HG02870 (cell line): Measurements from ENCODE around the gene CCDC102A.

ENCODE experiments used
- ATAC-seq: cut with Tn5 transposase; IDR thresholded peaks from one replicate; pipeline ENCODE4 v1.9.1; 2021; ENCODE audit warnings: mild to moderate bottlenecking, moderate library complexity; ENCODE audit not compliant: unreplicated experiment

Gene CCDC102A

DNA sequence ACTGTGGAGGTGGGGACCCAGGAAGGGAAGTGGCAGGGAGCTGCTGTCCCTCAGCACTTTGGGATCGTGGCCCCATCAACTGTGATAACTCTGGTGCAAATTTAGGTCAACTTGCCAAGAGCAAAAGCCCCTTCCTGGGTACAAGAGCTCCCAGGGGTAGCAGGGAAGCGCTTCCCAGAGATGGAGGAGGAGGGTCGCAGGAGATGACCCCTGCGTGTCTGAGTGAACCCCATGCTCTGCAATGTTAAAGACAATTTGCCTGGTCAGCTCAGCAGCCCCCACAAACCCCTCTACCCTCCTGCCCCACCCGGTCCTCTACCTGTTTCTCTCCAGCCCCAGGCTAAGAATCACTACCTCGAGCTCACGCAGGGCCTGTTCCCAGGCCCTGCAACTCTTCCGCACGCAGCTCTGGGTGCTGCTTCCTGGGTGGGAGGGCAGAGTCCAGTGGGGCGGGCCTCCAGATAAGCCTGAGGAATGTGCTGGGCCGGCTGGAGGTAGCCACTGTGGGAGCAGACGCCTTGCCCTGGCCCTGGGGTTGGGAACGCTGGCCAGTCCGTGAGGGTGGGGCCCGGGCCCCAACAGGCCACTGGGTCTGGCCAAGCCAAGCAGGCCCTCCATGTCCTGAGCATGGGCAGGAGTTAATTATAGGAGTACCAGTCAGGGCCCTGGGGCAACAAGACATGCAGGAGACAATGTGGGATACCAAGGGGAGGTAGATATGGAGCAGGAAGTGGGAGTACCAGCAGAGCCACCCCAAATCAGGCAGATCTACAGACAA, 56.2 kb downstream of the CCDC102A start:
- ATAC-seq: no peak

DNA sequence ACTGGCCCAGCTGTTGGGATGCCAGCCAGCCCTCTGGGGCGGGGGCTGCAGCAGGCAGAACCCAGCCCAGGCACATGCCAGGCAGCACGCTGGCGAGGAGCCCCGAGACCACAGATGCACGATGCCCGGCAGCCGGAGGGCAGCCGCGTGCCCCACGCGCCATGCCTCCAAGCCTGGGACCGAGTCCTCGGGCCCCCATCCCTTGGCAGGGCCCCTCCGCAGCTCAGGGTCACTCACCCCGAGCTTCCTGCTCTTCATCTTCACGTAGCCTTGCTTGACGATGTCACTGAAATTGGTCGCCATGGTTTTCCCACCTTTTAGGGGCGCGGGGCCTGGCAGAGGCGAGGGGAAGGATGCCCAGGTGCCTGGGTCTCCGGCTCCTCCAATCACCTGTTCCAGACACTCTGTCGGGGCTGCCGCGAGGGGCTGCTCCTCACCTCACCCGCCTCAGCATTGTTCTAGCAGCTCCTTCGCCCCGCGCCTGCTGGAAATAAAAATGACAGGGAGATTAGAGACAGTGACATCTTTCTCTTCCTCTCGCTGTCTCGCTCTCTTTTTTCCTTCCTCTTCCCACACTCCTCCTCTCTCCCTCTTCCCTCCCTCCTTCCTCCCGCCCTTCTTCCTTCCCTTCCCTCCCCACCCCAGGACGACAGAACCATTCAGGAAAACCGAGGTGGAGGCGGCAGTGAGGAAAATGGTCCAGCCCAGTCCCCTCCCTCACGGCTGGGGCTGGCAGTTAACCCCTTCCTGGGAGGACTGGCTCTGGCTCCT, 57.0 kb downstream of the CCDC102A start:
- no peak for ATAC-seq

DNA sequence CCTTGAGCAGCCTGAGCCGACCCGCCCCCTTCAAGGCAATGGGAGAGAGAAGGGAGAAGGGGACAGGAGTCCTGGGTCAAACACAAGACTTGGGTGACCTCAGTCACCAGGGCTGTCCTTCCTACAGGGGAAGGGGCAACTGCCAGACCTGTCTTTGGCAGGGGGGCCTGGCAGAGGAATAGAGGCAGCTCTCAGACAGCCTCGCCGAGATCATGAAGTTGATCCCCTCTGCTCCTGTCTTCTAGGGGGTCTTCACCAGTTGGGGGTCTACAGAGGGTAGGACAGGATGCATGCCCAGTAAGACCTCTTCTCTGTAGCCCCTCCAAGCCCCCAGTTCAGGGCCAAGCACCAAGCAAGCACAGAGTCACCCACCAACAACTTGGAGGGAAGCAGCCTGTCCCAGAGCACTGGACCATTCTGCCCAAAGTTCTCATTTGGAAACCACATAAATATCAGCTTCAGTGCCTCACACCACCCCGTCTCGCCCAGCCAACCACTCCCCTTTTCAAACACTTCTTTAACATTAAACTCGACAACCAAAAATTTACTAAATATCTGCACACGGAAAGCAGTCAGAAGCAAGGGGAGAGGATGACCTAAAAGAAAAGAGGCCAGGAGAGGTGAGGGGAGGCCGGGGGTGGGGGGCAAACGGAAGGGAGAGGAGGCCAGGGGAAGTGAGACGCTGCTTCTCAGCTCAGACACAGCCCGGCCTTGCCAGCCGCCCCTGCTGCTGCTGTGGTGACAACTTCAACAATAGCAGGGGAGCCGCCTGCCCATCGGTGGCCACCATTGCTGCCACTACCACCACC, 57.8 kb downstream of the CCDC102A start:
- no peak for ATAC-seq

DNA sequence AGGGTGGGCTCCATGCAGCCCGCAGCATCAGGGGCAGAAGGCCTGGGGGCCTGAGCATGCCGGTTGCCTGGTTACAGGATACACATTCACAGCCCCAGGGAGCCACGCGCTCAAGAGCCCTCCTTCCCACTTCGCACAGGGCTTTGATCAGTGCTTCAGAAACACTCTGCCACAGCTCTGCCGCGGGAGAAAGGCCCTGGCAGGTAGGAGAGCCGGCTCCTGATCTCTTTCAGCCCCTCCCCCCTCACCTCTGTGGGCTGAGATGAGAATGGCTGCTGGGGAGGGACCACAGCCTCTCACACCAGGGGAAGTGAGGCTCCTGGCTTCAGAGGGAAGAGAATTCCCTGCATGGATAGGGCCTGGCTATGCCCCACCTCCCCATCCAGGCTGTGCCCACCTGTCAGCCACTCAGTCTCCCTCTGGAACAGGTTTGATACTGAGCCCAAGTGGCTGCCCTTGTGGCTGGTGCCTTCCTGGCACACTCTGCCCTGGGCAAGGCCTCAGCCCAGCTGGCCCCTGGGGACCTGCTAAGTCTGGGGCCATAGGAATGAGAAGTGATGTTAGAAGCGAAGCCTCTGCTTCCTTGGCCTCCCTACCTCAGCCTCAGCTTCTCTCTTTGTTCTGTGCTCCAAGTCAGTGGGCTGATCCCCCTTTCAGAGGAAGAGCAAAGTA, 58.7 kb downstream of the CCDC102A start:
- ATAC-seq: no peak

DNA sequence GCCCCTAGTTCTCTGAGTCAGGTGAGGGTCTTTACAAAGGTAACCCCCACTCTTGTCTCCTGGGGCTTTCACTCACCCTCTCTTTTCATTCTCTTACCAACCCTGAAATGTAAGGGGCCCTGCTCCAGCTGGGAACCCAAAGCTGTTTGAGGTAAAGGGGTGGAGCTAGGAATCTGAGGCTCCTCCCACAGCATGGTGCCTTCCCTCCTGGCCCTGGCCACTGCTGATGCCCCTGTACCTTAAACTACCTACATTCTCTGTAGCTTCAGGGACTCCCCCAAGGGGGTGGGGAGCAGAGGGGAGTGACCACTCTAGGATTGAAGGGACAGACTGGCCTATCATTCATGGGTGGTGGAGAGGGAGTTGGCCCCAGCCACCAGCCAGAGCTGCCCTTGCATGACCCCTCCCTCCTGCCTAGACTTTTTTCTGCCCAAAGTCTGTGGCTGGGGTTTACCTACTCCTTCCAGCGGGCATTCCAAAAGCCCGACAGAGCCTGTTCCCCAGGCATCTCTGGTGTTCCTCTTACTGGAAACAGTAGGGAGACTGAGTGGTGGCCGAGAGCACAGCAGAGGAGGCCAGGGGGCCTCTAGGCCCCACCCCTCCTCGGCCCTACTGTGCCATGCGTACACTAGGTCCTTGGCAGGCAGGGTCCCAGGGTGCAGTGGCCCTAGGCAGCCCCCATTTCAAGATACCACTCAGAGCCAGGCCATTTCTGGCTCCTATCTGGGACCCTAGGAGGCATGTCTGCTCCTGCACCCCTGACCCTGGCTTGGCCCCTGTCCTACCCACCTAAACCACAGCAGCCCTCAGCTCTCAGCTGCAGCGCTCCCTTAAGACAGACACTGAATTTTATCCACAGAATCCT, 59.6 kb downstream of the CCDC102A start:
- no peak for ATAC-seq

DNA sequence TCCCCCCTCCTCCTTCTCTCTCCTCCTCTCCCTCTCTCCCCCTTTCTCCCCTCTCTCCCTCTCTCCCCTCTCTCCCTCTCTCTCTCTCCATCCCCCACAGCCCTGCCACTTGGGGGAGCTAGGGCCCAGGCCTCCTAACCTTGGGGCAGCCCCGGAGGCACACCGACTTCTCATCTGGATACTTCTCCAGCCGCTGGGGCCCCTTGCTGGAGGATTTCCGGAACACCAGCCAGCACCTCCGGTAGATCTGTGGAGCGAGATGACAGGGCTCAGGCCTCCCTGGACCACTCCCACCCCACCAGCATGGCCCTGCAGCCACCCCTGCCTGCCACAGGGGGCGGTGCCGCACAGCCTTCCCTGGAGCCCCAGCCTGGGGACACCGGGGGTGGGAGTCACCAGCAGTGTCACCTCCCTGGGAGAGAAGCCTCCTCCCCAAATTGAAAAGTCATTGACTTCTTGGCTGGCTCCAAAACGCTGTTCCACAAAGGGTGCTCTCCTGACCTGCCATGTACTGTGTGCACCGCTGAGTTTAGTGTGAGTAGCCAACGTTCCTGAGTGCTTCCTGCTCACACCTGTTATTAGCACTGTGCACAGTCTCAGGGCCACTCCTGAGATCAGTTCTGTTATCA, 60.5 kb downstream of the CCDC102A start:
- ATAC-seq: peak; percentile 83

DNA sequence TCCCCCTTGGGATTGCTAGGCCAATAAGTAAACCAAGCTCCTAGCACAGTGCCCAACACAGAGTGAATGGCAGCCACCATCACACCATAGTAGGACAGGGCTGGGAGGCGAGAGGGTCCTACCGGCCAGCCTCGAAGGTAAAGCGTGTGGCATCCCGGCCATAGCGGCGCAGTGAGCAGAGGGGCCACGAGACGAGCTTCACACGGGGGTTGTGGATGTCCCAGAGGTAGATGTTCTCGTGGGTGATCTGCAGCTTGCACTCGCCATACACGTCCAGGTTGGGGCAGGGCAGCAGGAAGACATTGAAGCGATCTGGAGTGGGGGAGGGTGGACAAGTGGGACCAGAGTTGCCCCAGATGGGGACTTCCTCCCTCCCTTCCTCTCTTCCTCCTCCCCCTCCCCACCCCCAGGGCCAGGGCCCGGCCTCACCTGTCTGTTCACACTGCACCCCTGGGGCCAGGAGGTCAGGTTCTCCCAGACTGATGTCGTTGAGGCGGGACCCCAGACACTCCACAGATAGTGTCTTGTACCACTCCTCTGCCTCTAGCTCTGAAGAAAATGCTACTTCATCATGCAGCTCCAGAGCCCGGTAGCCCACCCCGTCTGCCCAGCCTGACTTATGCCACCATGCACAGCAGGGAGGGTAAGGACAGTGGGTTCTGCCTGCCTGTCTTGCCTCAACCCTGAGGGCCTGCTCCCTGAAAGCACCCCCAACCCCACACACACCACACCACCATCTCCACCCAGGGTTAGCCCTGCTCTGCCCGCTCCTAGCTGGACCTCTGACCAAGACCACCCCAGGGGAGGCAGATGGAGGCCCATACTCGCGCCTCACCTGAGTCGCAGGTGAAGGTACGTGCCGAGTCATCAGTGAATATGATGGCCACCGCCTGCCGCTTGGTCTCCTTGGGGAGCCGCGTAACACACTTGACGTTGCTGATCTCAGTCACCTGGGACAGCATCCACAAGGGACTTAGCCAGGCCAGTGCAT, 61.4 kb downstream of the CCDC102A start:
- no peak for ATAC-seq

DNA sequence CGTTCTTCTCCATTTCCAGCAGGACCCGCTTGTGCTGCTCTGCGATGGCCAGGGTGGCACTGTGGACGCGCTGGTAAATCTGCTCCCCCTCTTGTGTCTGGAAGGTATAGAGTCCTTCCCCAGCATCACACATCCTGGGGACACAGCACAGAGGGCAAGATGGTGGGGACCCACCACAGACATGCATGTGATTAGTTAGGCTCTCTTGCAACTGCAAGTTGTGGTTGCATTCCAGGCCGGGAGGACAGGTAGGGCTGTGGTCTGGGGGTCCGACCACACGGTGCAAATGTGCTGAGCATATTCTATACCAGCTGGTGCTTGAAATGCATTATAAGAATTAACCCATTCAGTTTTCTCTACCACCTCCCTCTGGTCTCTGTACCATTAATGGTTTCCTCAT, 62.5 kb downstream of the CCDC102A start:
- no peak for ATAC-seq

DNA sequence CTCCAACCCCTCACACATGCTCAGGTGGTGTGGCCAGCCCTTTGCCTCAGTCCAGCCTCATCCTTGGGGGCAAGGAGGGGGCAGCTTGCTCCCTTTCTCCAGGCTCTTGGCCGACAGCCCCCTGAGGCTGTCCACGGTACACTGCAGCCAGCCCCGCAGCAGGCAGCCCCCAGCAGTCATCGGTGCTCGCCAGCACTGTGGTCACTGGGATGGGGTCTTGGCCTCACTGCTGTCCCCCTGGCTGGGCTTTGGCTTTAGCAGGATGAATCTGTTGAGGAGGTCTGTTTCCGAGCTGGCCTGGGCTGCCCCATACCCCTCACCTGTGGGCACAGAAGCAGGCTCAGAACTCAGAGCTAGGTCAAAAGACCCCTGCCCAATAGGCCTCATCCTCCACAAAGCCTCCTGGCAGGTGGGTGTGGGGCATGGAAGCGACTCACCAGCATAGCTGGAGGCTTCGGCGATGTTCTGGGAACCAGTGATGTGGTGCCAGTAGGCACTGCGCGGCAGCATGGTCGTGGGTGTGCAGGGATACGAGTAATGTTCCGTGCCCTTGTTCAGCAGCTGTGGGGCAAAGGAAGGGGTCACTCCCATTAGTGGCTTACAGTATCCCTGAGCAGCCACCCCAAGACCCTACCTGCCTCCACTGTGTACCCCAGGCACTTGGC, 63.1 kb downstream of the CCDC102A start:
- ATAC-seq: no peak

DNA sequence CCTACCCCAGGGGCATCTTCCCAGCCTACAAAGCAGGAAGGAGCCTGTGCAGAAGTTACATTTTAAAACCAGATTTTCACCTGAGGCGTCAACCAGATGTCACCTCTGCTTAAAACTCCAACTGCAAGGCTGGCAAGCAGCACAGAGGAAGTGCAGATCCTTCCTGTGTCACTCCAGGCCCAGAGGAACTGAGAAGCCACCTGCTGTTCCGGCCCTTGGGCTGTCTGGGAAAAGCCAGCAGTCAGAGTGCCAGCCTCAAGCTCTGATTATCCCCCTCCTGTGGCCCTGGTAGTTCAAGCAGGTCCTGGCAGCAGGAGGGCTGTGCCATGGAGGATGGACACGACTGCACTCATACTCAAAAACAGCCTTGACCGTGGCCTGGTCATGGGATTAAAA, 63.7 kb downstream of the CCDC102A start:
- no peak for ATAC-seq

DNA sequence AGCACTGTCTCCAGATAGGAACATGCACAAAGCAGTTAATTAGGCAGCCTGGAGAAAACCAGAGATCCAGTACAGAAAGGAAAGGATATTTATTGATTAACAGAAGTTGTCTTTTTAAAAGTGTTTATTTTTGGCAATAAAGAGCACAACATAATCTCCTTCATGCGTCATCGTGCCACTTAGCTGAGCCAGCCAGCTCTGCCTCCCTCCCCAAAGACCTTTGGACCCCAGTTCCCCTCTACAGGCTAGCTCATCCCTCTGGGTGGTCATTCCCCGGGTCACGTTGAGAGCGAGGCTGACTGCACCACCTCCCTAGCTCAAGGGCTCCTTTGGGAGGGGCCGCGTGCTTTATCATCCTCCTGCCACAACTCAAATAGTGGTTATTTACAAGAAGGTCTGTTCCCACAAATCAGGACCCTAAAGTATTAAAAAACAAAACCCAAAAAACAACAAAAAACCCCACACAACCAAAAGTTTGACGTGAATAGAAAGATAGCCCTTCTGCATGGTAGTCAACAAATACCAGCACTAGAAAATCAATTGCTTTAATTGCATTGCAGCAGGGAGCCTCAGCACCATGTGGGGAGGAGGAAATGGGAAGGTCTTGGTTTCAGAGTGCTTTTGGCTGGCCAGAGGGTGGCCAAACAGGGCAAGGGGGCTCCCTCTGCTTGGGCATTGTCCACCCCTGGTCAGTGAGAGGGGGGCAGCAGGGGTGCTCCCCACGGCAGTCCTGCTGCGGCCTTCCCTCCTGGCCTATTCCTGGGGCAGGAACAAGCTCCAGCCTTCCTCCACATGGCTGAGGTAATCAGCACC, 64.3 kb downstream of the CCDC102A start:
- no peak for ATAC-seq

DNA sequence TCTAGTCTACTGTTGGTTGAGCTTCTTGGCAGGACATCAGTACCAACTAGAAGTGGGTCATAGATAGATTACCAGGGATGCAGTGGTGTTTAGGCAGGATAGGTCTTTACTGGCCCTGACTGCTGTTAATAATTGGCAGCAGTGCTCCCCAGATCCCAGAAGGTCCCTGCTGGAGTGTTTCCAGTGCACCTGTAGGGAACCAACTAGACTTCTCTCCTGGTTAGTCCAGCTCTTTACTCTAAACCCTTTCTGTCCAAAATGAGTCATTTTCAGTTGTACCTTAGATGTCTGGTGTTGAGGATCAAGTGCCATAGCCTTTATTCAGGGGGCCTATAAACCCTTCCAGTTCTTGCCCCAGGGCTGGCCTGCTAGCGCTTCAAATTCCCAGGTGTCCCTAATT, 65.2 kb downstream of the CCDC102A start:
- ATAC-seq: no peak

DNA sequence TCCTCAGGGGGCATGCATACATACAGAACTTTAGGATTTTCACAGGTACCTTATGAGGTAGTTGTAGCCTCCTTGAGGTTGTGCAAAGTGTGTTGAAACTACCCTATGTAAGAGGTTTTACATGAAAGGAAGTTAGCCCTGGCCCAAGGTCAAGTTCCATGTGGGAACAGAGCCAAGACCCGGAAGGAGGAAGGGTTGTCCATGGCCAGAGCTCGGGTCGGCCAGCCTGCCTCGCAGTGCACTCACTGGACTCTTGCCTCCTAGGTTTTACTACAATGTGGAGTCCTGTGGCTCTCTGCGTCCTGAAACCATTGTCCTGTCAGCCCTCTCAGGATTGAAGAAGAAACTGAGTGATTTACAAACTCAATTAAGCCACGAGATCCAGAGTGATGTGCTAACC, 65.7 kb downstream of the CCDC102A start:
- no peak for ATAC-seq

DNA sequence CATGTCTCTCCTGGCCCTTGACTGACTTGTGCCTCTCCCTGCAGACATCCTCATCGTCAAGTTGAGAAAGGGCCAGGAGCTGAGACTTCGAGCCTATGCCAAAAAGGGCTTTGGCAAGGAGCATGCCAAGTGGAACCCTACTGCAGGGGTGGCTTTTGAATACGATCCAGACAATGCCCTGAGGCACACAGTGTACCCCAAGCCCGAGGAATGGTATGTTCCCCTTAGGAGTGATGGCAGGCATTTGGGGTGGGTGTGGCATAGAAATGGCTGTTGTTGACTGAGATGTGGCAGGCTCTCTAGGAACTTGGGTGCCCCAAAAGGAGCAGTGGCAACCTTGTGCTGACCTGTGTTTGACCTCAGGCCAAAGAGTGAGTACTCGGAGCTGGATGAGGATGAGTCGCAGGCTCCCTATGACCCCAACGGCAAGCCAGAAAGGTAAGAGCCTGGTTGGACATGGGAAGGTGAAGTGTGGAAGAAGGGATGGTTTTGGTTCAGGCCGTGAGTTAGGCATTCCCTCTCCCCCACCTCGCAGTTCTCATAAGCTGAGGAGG, 66.4 kb downstream of the CCDC102A start:
- ATAC-seq: no peak

DNA sequence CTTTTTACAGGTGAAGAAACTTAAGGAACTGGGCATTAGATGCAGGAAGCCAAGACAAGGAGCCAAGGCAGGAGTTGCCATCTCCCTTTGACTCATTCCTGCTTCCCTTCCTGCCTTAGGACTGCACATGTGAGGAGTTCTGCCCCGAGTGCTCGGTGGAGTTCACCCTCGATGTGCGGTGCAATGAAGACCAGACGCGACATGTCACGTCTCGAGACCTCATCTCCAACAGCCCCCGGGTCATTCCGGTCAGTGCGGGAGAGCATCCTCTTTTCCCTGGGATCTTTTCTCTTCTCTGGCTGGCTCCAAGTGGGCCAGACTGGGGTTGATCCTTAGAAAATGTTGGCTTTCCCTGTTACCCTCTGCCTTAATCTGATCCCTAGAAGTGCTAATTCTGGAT, 67.3 kb downstream of the CCDC102A start:
- no peak for ATAC-seq

DNA sequence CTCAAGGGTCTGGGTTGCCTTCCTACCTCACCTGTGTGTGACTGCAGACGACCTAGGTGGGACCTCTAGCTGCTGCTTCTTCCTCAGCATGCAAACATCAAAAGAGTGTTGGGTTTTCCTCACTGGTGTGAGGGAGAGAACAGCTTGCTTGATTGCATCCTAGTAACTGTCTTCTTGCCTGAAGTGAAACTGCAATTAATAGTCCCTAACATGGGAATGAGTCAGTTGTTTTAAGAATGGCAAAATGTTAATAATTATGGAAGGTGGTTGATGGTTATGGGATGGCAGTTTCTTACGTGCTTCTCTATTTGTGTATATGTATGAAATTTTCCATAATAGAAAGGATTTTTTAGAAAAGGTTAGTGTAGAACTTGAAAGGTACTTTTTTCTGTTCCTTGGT, 68.0 kb downstream of the CCDC102A start:
- ATAC-seq: no peak

DNA sequence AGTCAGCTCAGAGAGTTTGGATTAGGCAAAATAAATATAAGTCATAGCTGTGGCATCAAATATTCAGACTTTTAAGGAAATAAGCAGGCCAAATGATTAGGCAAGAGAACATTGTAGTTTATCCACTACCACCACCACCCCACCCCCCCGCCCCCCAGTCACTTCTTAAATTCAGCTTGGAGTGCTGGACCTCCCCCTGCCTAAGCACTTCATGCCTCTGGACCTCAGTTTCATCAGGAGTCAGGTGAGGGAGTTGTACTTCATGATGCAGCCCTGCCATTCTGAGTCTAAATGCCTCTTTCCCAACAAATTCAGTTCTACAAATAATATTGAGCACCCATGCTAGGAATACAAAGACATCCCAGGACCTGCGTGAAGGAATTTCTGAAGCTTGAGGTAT, 71.8 kb downstream of the CCDC102A start:
- no peak for ATAC-seq
